Mesenchymal stem cell (in vitro differentiated cells and primary cell): ENCODE data around the gene HYAL2.

Experiments
- DNase-seq: peaks from one replicate; pipeline ENCODE4 v3.0.0-alpha.2; 2013
- H2AFZ ChIP-seq: one replicate; pipeline ENCODE4 v1.6.1; 2013; ENCODE audit warnings: low read depth, mild to moderate bottlenecking, control low read depth, inconsistent platforms, low read length, moderate library complexity
- H2AK5ac ChIP-seq: 2 replicates; pipeline ENCODE4 v1.6.1; 2013; ENCODE audit warnings: low read length, moderate library complexity, mild to moderate bottlenecking, inconsistent platforms; ENCODE audit not compliant: severe bottlenecking
- H2BK120ac ChIP-seq: one replicate; pipeline ENCODE4 v1.6.1; 2013; ENCODE audit warnings: low read depth, mild to moderate bottlenecking, inconsistent platforms, low read length, moderate library complexity
- H2BK12ac ChIP-seq, 2 experiments: one replicate each; pipeline ENCODE4 v1.6.1; 2013; ENCODE audit warnings: inconsistent platforms in 2 of 2, low read length in 2 of 2, mild to moderate bottlenecking in 2 of 2, moderate library complexity in 2 of 2, control low read depth in 1 of 2
- H2BK15ac ChIP-seq: one replicate; pipeline ENCODE4 v1.6.1; 2013; ENCODE audit warnings: mild to moderate bottlenecking, low read depth, inconsistent platforms; ENCODE audit not compliant: poor library complexity, severe bottlenecking
- H2BK5ac ChIP-seq: 2 replicates; pipeline ENCODE4 v1.6.1; 2013; ENCODE audit warnings: low read depth, mild to moderate bottlenecking, low read length, control low read depth, inconsistent platforms; ENCODE audit not compliant: poor library complexity, severe bottlenecking
- H3K14ac ChIP-seq, 2 experiments: one replicate each; pipeline ENCODE4 v1.6.1; 2013; ENCODE audit warnings: inconsistent platforms in 2 of 2, low read length in 2 of 2, control low read depth in 1 of 2, mild to moderate bottlenecking in 1 of 2, moderate library complexity in 1 of 2
- H3K18ac ChIP-seq, 2 experiments: one replicate each; pipeline ENCODE4 v1.6.1; 2013; ENCODE audit warnings: inconsistent platforms in 2 of 2, low read length in 2 of 2, control low read depth in 1 of 2, low read depth in 1 of 2, mild to moderate bottlenecking in 1 of 2
- H3K23ac ChIP-seq, 2 experiments: one replicate each; pipeline ENCODE4 v1.6.1; 2013; ENCODE audit warnings: inconsistent platforms in 2 of 2, low read length in 2 of 2, mild to moderate bottlenecking in 2 of 2, moderate library complexity in 2 of 2, control low read depth in 1 of 2
- H3K27ac ChIP-seq: 2 replicates; pipeline ENCODE4 v1.5.1; 2013; ENCODE audit warnings: mild to moderate bottlenecking, moderate library complexity, low read length, control low read depth, inconsistent platforms; ENCODE audit not compliant: poor library complexity, severe bottlenecking
- H3K27me3 ChIP-seq, 2 experiments: 2 replicates each; pipeline versions ENCODE4 v1.6.1 to v1.7.0; 2013; ENCODE audit warnings: low read length in 2 of 2, mild to moderate bottlenecking in 2 of 2, moderate library complexity in 2 of 2, control low read depth in 1 of 2, inconsistent platforms in 1 of 2; ENCODE audit not compliant: control insufficient read depth in 1 of 2, insufficient read depth in 1 of 2
- H3K36me3 ChIP-seq, 2 experiments: 2 replicates each; pipeline versions ENCODE4 v1.6.1 to v1.7.0; 2013; ENCODE audit warnings: low read length in 2 of 2, control low read depth in 1 of 2, inconsistent platforms in 1 of 2, low read depth in 1 of 2, mild to moderate bottlenecking in 1 of 2; ENCODE audit not compliant: insufficient read depth in 2 of 2, control insufficient read depth in 1 of 2
- H3K4ac ChIP-seq, 2 experiments: one replicate each; pipeline ENCODE4 v1.6.1; 2013; ENCODE audit warnings: inconsistent platforms in 2 of 2, low read length in 2 of 2, mild to moderate bottlenecking in 2 of 2, moderate library complexity in 2 of 2, control low read depth in 1 of 2, low read depth in 1 of 2
- H3K4me1 ChIP-seq: 2 replicates; pipeline ENCODE4 v1.6.1; 2013; ENCODE audit warnings: low read depth, low read length, control low read depth; ENCODE audit not compliant: control insufficient read depth, insufficient read depth
- H3K4me2 ChIP-seq: 2 replicates; pipeline ENCODE4 v1.6.1; 2013; ENCODE audit warnings: low read length, mild to moderate bottlenecking, inconsistent platforms; ENCODE audit not compliant: poor library complexity, severe bottlenecking
- H3K4me3 ChIP-seq, 2 experiments: 2 replicates each; pipeline versions ENCODE4 v1.5.1 to v1.7.0; 2013; ENCODE audit warnings: low read length in 2 of 2, mild to moderate bottlenecking in 2 of 2, control low read depth in 1 of 2, low read depth in 1 of 2; ENCODE audit not compliant: insufficient read depth in 1 of 2
- H3K79me1 ChIP-seq: replicated peaks from 2 replicates; pipeline ENCODE4 v1.6.1; 2013; ENCODE audit warnings: mild to moderate bottlenecking, control low read depth, low read length, inconsistent platforms; ENCODE audit not compliant: poor library complexity, severe bottlenecking
- H3K9ac ChIP-seq: 2 replicates; pipeline ENCODE4 v1.7.0; 2013; ENCODE audit warnings: mild to moderate bottlenecking, low read length, moderate library complexity
- H3K9me3 ChIP-seq: 2 replicates; pipeline ENCODE4 v1.7.0; 2013; ENCODE audit warnings: mild to moderate bottlenecking, low read length; ENCODE audit not compliant: control insufficient read depth
- H4K8ac ChIP-seq: one replicate; pipeline ENCODE4 v1.6.1; 2013; ENCODE audit warnings: inconsistent platforms, mild to moderate bottlenecking, low read length, moderate library complexity
- H4K91ac ChIP-seq: one replicate; pipeline ENCODE4 v1.6.1; 2013; ENCODE audit warnings: mild to moderate bottlenecking, low read length, inconsistent platforms
- WGBS: methylation state at CpG from one replicate; pipeline ENCODE4 v1.1.7; 2013; ENCODE audit warnings: mixed read lengths; 5-methylcytosine and 5-hydroxymethylcytosine counted together

Gene HYAL2

GRCh38 chr3:50358911-50359759, 36.6 kb upstream of the HYAL2 start, which contains the start of gene TMEM115:
TMEM115 (minus strand) TSS chr3:50359521; CDS start chr3:50359063, 458 bp downstream.
- Histone ChIP-seq H3K9me3 (no peaks in the 10 kb centered on the region), H3K23ac (peak within 1 kb of the TSS in 1 of 2 experiments; percentile 92), H2BK5ac (no peak within 1 kb of the TSS), H2AK5ac (no peak within 1 kb of the TSS), H2BK15ac (peak within 1 kb of the TSS; percentile 60), H3K14ac (peak within 1 kb of the TSS in 1 of 2 experiments; percentile 100), H3K79me1 (peaks cover 10% of the 10 kb centered on the region), H2BK12ac (peak within 1 kb of the TSS in 1 of 2 experiments; percentile 12), H3K18ac (peak within 1 kb of the TSS; percentile 94 to 98), H3K4me1 (peaks cover 40% of the 10 kb centered on the region), H4K91ac (peak within 1 kb of the TSS; percentile 81), H2BK120ac (peak within 1 kb of the TSS; percentile 30), H3K9ac (peak within 1 kb of the TSS; percentile 96), H3K4me2 (peak within 1 kb of the TSS; percentile 93), H3K27ac (peak within 1 kb of the TSS; percentile 81), H3K36me3 (peaks cover 40 to 41% of the 10 kb centered on the region in 2 experiments), H3K27me3 (no peaks in the 10 kb centered on the region), H2AFZ (peak within 1 kb of the TSS; percentile 72), H4K8ac (peak within 1 kb of the TSS; percentile 89), H3K4me3 (peak within 1 kb of the TSS; percentile 90 to 95), H3K4ac (peak within 1 kb of the TSS; percentile 86 to 95)
- WGBS = 4% methylated on average over 64 of the region's 64 CpGs
- DNase-seq = peak; percentile 99

GRCh38 chr3:50358355-50358910, 35.9 kb upstream of the HYAL2 start:
- H2BK12ac ChIP-seq = no peak overlapping the region

DNA sequence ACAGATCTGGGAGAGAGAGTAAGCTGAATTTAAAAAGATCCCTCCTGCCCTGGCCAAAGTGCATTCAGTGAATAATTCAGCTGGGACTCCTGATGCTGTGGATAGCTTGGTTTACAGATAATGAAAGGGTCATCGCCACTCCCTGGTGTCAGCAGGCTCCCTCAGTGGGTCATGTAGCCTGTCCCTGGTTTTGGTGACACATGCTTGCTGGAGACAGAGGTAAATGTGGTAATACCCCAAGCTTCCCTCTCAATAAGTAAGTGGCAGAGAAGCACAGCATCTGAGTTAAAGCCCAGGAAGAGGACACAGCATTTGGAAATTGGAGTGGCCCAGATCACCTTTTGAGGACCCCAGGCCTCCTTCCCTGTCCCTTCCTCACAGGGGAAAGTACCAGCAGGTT, 34.9 kb upstream of the HYAL2 start:
- DNase-seq = no peak
- Histone ChIP-seq H3K23ac (no peak overlapping the region), H2BK15ac (no peak overlapping the region), H3K9ac (peak overlapping the region; percentile 96), H3K4me3 (peak overlapping the region; percentile 34 to 95), H3K27ac (no peak overlapping the region), H3K4ac (no peak overlapping the region), H2BK5ac (no peak overlapping the region), H2BK120ac (no peak overlapping the region), H2AK5ac (no peak overlapping the region), H3K4me2 (peak overlapping the region; percentile 93), H3K27me3 (no peaks in the 10 kb centered on the region), H3K18ac (no peak overlapping the region), H3K36me3 (peaks cover 52 to 56% of the 10 kb centered on the region in 2 experiments), H4K91ac (no peak overlapping the region), H3K14ac (peak overlapping the region in 1 of 2 experiments; percentile 29), H2AFZ (no peak overlapping the region), H4K8ac (no peak overlapping the region), H3K4me1 (peaks cover 43% of the 10 kb centered on the region), H2BK12ac (no peak overlapping the region), H3K79me1 (peaks cover 17% of the 10 kb centered on the region), H3K9me3 (no peaks in the 10 kb centered on the region)
- WGBS = 81% methylated on average over 1 of the region's 1 CpG

More at GRCh38 chr3:50358355-50358910, 35.9 kb upstream of the HYAL2 start:
- no peak overlapping the region for H2BK5ac ChIP-seq
- H2AFZ ChIP-seq = no peak overlapping the region
- no peak overlapping the region for H3K18ac ChIP-seq
- H3K23ac ChIP-seq = no peak overlapping the region
- H3K4ac ChIP-seq = peak overlapping the region; percentile 86 to 95
- H4K8ac ChIP-seq = no peak overlapping the region
- peaks cover 47 to 48% of the 10 kb centered on the region in 2 experiments for H3K36me3 ChIP-seq
- WGBS = 76% methylated on average over 22 of the region's 24 CpGs
- peak overlapping the region; percentile 90 to 95 for H3K4me3 ChIP-seq
- no peak overlapping the region for H2BK15ac ChIP-seq
- no peaks in the 10 kb centered on the region for H3K27me3 ChIP-seq
- H2AK5ac ChIP-seq = no peak overlapping the region
- H3K27ac ChIP-seq = no peak overlapping the region
- H3K4me1 ChIP-seq = peaks cover 40% of the 10 kb centered on the region
- H4K91ac ChIP-seq = peak overlapping the region; percentile 9
- H3K4me2 ChIP-seq = peak overlapping the region; percentile 93
- H2BK120ac ChIP-seq = no peak overlapping the region
- H3K9me3 ChIP-seq = no peaks in the 10 kb centered on the region
- no peak for DNase-seq
- peaks cover 16% of the 10 kb centered on the region for H3K79me1 ChIP-seq
- peak overlapping the region; percentile 96 for H3K9ac ChIP-seq
- no peak overlapping the region for H3K14ac ChIP-seq

GRCh38 chr3:50356553-50356952, 34.0 kb upstream of the HYAL2 start:
- Histone ChIP-seq H2BK12ac (no peak overlapping the region), H3K4me3 (peak overlapping the region in 1 of 2 experiments; percentile 95), H3K23ac (no peak overlapping the region)

More at GRCh38 chr3:50356553-50356952, 34.0 kb upstream of the HYAL2 start:
- Histone ChIP-seq H4K91ac (no peak overlapping the region), H3K9ac (peak overlapping the region; percentile 96), H3K27ac (no peak overlapping the region), H3K18ac (no peak overlapping the region), H3K9me3 (no peaks in the 10 kb centered on the region), H2BK15ac (no peak overlapping the region), H3K36me3 (peaks cover 56 to 58% of the 10 kb centered on the region in 2 experiments), H3K4me2 (peak overlapping the region; percentile 93), H3K27me3 (no peaks in the 10 kb centered on the region), H2BK120ac (no peak overlapping the region), H2BK5ac (no peak overlapping the region), H3K79me1 (peaks cover 22% of the 10 kb centered on the region), H4K8ac (no peak overlapping the region), H3K4ac (no peak overlapping the region), H3K14ac (no peak overlapping the region), H2AK5ac (no peak overlapping the region), H2AFZ (no peak overlapping the region), H3K4me1 (peaks cover 48% of the 10 kb centered on the region)
- DNase-seq = no peak
- 92% methylated on average over 5 of the region's 5 CpGs for WGBS
